Nephron progenitor cell (in vitro differentiated cells): Measurements from ENCODE around the gene RBL2.
A peak's percentile ranks its signal among the peaks of the same experiment; 100 is the strongest.

Experiments
- DNase-seq: peaks from one replicate; pipeline ENCODE4 v3.0.0; 2021
- H3K27ac Mint-ChIP-seq: 2 replicates; pipeline ENCODE4 v1.8.0; 2021; ENCODE audit warnings: mild to moderate bottlenecking, moderate library complexity, mixed read lengths
- H3K27me3 Mint-ChIP-seq: 2 replicates; pipeline ENCODE4 v1.8.0; 2021; ENCODE audit warnings: mild to moderate bottlenecking, low read depth, mixed read lengths; ENCODE audit not compliant: poor library complexity
- H3K36me3 Mint-ChIP-seq: 2 replicates; pipeline ENCODE4 v1.8.0; 2021; ENCODE audit warnings: low read depth, mixed read lengths
- H3K4me1 Mint-ChIP-seq: 2 replicates; pipeline ENCODE4 v1.8.0; 2021; ENCODE audit warnings: mixed read lengths
- H3K4me3 Mint-ChIP-seq: 2 replicates; pipeline ENCODE4 v1.8.0; 2021; ENCODE audit warnings: mild to moderate bottlenecking, moderate library complexity, mixed read lengths
- H3K9me3 Mint-ChIP-seq: 2 replicates; pipeline ENCODE4 v1.8.0; 2021; ENCODE audit warnings: mild to moderate bottlenecking, moderate library complexity, mixed read lengths
- TF ChIP-seq, protein P1 (sequence below): fragments of 200-600 bp; sonication (generic); IDR thresholded peaks from 2 replicates; pipeline ENCODE4 v1.5.0; 2021; ENCODE audit warnings: antibody characterized with exemption

The RBL2 gene

GRCh38 chr16:53482123-53482522 lies 47.9 kb downstream of the RBL2 start:
- Mint-ChIP-seq H3K4me3 (no peak overlapping the region), H3K4me1 (no peaks in the 10 kb centered on the region), H3K27ac (peak overlapping the region; percentile 82), H3K27me3 (no peaks in the 10 kb centered on the region), H3K36me3 (peaks cover 95% of the 10 kb centered on the region), H3K9me3 (peaks cover 28% of the 10 kb centered on the region)
- TF ChIP-seq, protein P1, sequence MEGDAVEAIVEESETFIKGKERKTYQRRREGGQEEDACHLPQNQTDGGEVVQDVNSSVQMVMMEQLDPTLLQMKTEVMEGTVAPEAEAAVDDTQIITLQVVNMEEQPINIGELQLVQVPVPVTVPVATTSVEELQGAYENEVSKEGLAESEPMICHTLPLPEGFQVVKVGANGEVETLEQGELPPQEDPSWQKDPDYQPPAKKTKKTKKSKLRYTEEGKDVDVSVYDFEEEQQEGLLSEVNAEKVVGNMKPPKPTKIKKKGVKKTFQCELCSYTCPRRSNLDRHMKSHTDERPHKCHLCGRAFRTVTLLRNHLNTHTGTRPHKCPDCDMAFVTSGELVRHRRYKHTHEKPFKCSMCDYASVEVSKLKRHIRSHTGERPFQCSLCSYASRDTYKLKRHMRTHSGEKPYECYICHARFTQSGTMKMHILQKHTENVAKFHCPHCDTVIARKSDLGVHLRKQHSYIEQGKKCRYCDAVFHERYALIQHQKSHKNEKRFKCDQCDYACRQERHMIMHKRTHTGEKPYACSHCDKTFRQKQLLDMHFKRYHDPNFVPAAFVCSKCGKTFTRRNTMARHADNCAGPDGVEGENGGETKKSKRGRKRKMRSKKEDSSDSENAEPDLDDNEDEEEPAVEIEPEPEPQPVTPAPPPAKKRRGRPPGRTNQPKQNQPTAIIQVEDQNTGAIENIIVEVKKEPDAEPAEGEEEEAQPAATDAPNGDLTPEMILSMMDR, result no peak
- DNase-seq, result no peak

- Mint-ChIP-seq H3K27me3 (no peaks in the 10 kb centered on the region), H3K4me1 (no peaks in the 10 kb centered on the region), H3K4me3 (no peak overlapping the region), H3K9me3 (peaks cover 29% of the 10 kb centered on the region), H3K27ac (no peak overlapping the region), H3K36me3 (peaks cover 85% of the 10 kb centered on the region)
- TF ChIP-seq, protein P1, result no peak
- DNase-seq, result no peak
Measured at GRCh38 chr16:53484542-53484941, 50.3 kb downstream of the RBL2 start.

DNA sequence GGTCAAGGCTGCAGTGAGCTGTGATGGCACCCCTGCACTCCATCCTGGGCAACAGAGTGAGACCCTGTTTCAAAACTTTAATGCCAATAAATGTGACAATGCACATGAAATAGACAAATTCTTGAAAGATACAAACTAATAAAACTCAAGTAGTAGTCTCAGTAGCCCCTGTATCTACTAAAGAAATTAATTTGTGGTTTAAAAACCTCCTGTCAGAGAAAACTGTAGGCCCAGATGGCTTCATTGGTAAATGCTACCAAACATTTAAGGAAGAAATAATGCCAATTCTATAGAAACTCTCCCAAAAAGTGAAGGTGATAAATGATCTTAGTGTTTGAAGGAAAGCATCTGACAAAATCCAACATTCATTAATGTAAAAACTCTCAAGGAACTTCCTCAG lies 52.0 kb downstream of the RBL2 start:
- Mint-ChIP-seq H3K36me3 (peaks cover 85% of the 10 kb centered on the region), H3K27me3 (no peaks in the 10 kb centered on the region)
- TF ChIP-seq, protein P1, result no peak

GRCh38 chr16:53489755-53490154 lies 55.5 kb downstream of the RBL2 start:
- DNase-seq, result no peak
- TF ChIP-seq, protein P1, result no peak
- H3K4me1 Mint-ChIP-seq, result no peaks in the 10 kb centered on the region
- no peaks in the 10 kb centered on the region for H3K27me3 Mint-ChIP-seq
- peak overlapping the region; percentile 85 for H3K27ac Mint-ChIP-seq
- peaks cover 25% of the 10 kb centered on the region for H3K9me3 Mint-ChIP-seq
- no peak overlapping the region for H3K4me3 Mint-ChIP-seq
- H3K36me3 Mint-ChIP-seq, result peaks cover 58% of the 10 kb centered on the region

More for the DNA sequence above, 52.0 kb downstream of the RBL2 start:
- Mint-ChIP-seq H3K27ac (no peak overlapping the region), H3K4me1 (no peaks in the 10 kb centered on the region), H3K4me3 (no peak overlapping the region), H3K9me3 (peaks cover 29% of the 10 kb centered on the region)
- DNase-seq, result no peak

GRCh38 chr16:53492503-53492902 lies 58.2 kb downstream of the RBL2 start:
- Mint-ChIP-seq H3K27ac (peak overlapping the region; percentile 79), H3K4me1 (no peaks in the 10 kb centered on the region), H3K4me3 (no peak overlapping the region), H3K27me3 (no peaks in the 10 kb centered on the region), H3K9me3 (no peaks in the 10 kb centered on the region), H3K36me3 (peaks cover 45% of the 10 kb centered on the region)
- no peak for DNase-seq
- TF ChIP-seq, protein P1, result no peak

DNA sequence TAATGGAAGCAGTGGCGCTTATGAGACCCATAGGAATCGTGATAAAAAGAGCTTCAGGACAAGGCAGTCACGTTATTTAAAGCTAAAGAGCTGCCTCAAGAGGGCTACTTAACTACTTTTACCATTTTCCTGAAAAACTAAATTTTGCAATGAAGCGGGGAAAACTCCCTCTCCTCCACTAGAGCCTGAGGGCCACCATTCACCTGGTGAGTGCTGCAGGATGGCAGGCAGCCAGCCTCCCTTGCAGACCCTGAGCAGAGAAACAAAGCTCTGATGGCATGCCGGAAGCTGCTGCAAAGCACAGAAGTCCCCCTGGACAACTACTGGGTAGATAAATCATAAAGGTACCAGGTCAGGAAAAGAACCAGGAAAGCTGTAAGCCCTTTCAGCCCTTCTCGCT lies 60.4 kb downstream of the RBL2 start:
- Mint-ChIP-seq H3K4me1 (no peaks in the 10 kb centered on the region), H3K4me3 (no peak overlapping the region), H3K27ac (no peak overlapping the region), H3K9me3 (no peaks in the 10 kb centered on the region), H3K36me3 (peaks cover 38% of the 10 kb centered on the region), H3K27me3 (no peaks in the 10 kb centered on the region)
- TF ChIP-seq, protein P1, result no peak
- no peak for DNase-seq
